OCI-LY1 (cell line): ENCODE data around the gene SERINC3.

ENCODE experiments used
- CTCF ChIP-seq: fragments of 200-600 bp; sonication (generic), shearing (Covaris generic); IDR thresholded peaks from 2 replicates; pipeline ENCODE4 v1.5.1; 2017; ENCODE audit warnings: mild to moderate bottlenecking, antibody characterized with exemption, low read length, moderate library complexity, mixed read lengths
- EZH2 ChIP-seq: fragments of 200-600 bp; sonication (generic), shearing (Covaris generic); IDR thresholded peaks from 2 replicates; pipeline ENCODE4 v1.8.0; 2017; ENCODE audit warnings: borderline replicate concordance, mixed run types, mild to moderate bottlenecking, antibody characterized with exemption, low read length, moderate library complexity, mixed read lengths

- TF ChIP-seq CTCF: no peak
- TF ChIP-seq EZH2: no peak
Measured at GRCh38 chr20:44488551-44488950, 33.3 kb downstream of the SERINC3 start.
